GM21381 (cell line): ENCODE results near the gene GLG1.
A peak's percentile ranks its signal among the peaks of the same experiment; 100 is the strongest.
"Not testable (repeated sequence)": the region's sequence is repeated elsewhere in the genome, so short reads cannot be mapped to it uniquely, and the experiment has no call there.

Experiments used
- ATAC-seq: cut with Tn5 transposase; IDR thresholded peaks from one replicate; pipeline ENCODE4 v1.9.1; 2021; ENCODE audit warnings: mild to moderate bottlenecking, moderate library complexity; ENCODE audit not compliant: unreplicated experiment

The GLG1 gene

DNA sequence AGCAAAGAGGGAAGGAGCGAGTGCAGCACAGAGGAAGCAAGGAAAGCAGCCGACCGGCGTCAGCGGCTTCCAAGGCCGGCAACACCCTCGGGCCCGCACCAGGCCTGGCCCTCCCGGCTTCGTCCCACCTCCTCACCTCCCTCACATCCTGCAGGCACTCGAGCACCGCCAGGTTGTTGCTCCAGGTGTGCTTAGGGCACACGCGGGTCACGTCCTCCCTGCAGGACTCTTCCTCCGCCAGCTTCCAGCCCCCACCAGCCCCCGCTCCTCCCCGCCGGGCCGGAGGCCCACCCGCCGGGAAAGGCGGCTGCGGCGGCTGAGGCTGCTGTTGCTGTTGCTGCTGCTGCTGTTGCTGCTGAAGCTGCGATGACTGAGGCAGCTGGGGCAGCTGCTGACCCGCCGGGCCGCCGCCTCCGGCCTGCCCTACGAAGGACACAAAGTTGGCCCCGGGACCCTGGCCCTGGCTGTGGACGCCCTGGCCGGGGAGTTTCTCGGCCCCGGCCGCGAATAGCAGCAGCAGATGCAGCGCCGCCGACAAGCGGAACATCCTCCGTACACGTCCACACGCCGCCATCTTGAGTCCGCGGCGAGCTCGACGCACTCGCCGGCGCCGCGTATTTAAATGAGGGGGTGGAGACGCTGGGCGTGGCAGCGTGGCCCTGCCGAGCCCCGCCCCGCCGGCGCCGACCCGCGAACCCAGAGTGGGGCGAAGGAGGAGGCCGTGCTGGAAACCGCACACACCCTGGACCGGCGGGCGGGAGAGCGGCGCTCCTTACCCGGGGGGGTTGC is at the start of gene GLG1:
TSS of gene GLG1 (minus strand) at position 594 of the 789 bp plus-strand sequence. CDS start at position 574, 20 bp downstream.
- ATAC-seq = peak; percentile 96

DNA sequence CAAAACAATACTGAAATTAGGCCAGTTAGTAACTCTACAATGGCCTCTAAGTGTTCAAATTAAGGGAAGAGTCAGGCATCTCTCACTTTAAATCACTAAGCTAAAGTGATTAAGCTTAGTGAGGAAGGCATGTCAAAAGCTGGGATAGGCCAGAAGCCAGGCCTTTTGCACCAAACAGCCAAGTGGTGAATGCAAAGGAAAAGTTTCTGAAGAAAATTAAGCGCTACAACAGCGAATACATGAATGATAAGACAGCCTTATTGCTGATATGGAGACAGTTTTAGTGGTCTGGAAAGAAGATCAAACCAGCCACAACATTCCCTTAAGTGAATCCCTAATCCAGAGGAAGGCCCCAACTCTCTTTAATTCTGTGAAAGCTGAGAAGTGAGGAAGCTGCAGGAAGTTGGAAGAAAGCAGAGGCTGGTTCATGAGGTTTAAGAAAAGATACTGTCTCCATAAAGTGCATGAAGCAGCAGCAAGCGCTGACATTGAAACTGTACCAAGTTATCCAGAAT is 47.7 kb upstream of the GLG1 start:
- no peak for ATAC-seq

DNA sequence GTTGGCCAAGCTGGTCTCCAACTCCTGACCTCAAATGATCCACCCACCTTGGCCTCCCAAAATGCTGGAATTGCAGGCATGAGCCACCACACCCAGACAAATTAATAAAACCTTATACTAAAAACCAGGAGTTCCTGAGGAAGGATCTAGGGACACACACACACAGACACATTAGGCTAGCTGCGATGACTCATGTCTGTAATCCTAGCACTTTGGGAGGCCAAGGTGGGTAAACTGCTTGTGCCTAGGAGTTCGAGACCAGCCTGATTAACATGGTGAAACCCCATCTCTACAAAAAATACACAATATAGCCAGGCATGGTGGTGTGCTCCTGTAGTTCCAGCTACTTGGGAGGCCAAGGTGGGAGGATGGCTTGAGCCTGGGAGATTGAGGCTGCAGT is 46.0 kb upstream of the GLG1 start:
- not testable (repeated sequence) for ATAC-seq

DNA sequence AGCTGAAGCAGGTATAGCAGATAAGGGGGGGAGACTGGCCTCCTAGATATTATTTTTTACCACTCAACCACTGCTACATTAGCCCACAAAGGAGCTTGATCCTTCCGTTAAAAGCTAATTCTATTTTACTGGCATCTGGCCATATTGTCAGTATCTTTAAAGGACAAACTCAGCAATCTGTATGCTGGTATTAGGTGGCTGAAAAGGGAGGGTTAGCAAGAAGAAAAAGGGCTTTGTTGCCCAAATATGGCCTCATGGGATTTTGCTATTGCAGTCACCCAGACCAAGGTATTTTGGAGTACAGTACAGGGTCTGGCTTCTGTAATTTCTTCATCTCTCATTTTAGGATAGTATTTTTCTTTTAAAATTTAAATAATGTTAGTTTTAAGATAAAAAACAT is 45.3 kb upstream of the GLG1 start:
- no peak for ATAC-seq

DNA sequence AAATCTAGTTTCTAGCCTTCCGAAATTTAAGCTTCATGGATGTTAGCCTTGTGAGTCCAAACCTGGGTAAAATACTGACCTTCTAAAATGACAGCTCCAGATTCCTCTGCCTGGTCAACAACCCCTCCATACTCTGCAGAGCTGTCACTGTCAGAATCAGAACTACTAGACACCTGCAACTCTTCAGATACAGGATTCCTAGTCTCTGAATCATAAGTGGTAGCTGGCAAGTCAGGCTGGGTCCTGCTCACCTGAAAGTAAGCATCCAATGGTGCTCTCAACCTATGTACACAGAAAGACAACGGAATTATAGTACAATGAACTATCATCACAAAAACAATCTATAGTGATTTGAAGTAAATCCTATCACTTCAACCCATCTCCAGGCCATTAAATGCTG is 44.9 kb upstream of the GLG1 start:
- ATAC-seq = no peak

DNA sequence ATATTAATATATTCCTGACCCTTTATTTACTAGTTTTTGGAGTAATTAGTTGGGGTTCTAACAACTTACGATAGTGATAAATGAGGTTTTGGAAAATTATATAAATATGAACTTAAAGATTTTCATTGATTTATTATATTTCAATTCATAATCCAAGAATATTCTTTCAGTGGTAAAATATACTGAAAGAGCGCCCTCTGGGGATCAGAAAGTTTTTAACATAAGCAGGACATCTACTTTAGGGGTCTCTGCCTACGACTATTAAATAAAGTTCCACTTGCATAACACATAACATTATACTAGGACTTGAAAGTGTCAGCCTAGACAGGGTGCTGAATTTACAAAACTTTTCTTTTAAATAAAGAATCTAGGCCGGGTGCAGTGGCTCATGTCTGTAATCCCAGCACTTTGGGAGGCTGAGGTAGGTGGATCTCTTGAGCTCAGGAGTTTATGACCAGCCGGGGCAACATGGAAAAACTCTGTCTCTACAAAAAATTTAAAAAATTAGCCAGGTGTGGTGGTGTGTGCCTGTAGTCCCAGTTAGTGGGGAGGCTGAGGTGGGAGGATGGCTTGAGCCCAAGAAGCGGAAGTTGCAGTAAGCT is 44.2 kb upstream of the GLG1 start:
- ATAC-seq = no peak

DNA sequence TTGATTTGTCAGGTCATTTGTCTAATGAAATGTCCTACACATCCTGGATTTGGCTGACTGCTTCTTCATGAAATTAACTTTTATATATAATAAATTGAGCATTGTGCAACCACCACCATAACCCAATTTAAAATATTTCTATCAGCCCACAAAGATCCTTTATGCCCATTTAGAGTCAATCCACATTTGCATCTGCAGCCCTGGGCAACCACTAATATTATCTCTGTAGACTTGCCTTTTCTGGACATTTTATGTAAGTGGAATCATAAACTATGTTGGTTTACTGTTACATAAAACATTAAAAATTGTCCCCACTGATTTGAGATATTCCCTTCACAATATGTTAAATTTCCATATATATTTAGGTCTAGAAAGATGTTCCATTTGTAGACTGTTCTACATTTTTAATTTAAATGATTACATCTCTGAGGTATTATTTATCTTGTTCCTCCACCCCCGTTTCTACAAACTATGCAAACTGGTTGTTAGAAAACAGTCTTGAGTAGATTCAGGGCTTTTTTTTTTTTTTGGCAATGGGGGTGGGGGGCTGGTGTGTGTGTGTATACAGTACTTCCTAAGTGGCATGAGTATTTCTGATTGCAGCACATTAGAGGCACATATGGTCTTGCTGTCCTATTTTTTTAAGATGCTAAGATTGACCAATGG is 43.1 kb upstream of the GLG1 start:
- no peak for ATAC-seq

DNA sequence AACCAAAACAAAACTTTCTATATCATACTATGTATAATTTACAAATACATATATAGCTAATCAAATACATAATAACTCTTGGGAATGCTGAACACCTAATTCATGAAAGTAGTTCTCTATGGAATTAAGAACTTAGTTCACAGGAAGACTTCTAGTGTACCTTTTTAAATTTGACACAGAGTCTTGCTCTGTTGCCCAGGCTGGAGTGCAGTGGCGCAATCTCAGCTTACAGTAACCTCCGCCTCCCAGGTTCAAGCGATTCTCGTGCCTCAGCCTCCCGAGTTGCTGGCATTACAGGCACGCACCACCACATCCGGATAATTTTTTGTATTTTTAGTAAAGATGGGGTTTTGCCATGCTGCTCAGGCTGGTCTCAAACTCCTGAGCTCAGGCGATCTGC is 35.1 kb upstream of the GLG1 start:
- no peak for ATAC-seq

DNA sequence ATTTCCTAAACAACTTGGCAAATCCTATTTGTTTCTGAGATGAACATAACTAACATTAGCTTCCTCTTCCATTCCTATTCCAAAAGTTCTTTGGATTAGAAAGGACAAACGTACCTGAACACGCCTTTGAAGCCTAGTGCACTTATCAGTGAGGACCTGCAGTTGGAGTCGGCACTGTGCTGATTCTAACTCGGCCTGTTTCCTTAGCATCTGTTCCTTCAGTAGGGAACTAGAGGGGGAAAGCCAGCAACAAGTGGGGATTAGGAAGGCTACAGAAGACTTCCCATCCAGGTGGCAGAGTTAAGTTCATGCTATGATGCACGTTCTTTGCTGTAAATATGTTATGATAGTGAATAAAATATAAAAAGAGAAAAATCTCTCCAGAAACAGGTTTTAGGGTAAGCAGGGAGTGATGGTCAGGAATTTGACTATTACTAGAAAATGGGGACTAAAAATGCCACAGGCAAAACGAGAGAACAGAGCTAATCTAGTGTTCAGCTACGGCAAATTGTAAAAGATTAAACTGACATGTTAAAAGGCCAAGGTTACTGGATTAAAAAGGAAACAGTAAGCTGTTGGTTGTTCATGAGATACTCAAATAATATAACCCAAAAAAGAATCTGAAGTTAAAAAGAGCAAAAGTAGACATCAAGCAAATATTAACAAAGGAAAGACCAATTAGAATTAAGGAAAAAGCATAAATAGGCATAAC is 31.0 kb upstream of the GLG1 start:
- no peak for ATAC-seq

DNA sequence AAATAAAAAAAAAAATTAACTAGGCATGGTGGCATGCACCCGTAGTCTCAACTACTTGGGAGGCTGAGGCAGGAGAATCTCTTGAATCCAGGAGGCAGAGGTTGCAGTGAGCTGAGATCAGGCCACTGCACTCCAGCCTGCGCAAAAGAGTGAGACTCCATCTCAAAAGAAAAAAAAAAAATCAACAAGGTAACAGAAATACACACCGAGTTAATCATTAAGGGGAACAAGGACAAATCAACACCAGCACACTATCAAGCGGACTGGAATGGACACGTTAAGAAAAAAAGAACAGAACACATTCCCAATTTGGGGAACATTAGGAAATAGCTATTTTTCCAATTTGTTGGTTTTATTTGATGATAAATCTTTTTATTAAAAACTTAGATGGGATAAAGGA is 28.4 kb upstream of the GLG1 start:
- no peak for ATAC-seq

DNA sequence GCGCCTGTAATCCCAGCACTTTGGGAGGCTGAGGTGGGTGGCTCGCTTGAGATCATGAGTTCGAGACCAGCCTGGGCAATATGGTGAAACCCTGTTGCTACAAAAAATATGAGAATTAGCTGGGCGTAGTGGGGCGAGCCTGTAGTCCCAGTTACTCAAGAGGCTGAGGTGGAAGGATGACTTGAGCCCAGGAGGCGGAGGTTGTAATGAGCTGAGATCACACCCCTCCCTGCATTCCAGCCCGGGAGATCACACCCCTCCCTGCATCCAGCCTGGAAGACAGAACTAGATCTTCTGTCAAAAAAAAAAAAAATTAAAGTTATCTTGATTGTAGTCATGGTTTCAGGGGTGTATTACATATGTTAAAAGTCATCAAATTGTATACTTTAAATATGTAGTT is 26.8 kb upstream of the GLG1 start:
- ATAC-seq = no peak

DNA sequence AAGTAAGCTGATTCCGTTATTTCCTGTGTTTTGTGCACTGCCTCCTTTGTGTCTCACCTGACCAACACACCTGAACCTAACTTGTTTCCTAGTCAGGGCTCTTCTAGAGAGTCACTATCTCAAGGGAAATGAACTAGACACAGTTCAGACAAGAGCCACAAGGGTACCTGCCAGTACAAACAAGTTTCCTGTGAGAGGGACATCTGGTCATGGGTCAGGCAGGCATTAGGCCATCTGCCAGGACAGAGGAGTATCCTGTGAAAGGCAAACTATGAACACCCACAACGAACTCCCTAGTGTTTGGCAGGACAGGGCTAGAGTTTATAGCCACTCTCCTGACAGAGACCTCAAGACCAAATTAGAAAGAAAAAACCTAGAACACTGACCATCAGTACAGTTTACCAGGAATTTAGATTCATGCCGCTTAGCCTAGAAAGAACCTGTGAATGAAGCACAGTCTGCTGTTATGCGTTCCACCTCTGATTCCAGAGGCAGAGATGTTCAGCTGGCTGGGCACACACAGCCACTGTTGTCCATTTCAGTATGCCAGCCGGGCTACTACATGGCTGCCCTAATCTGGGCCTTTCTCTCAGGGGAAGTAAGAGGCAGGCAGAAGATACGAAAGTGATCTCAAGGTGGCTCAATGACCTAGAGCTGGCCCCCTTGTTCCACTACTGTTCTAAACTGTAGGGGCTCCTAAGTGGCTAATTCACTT is 20.7 kb upstream of the GLG1 start:
- ATAC-seq = no peak

DNA sequence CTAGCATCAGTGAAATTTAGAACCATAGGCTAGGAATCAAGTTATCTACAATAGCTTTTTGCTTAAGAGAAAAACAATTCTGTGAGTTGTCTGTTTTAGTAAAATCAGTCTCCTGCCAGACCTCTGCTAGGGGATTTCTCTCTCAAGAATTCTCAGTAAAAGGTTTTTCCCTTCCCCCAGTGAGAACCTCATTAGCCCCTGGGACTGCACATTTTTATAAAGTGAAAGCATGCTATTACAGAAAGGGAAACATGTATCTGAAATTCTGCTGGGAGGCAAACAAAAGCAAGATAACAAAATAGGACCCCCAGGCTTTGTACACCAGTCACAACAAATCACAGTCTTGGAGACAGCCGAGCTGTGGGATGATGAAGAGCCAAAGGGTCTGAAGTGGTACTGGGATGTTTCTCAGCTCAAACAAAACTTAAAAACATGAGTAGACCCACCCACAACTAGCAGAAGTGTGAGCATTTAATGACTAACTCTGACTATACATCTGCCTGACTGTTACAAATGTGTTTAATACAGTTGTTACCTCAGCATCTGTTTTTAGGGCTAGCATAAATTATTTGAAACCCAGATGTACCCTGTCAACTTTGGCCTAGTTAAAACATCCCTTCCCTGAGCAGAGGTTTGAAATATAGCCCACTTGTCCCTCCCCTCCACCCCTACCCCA is 20.0 kb upstream of the GLG1 start:
- peak; percentile 46 for ATAC-seq

DNA sequence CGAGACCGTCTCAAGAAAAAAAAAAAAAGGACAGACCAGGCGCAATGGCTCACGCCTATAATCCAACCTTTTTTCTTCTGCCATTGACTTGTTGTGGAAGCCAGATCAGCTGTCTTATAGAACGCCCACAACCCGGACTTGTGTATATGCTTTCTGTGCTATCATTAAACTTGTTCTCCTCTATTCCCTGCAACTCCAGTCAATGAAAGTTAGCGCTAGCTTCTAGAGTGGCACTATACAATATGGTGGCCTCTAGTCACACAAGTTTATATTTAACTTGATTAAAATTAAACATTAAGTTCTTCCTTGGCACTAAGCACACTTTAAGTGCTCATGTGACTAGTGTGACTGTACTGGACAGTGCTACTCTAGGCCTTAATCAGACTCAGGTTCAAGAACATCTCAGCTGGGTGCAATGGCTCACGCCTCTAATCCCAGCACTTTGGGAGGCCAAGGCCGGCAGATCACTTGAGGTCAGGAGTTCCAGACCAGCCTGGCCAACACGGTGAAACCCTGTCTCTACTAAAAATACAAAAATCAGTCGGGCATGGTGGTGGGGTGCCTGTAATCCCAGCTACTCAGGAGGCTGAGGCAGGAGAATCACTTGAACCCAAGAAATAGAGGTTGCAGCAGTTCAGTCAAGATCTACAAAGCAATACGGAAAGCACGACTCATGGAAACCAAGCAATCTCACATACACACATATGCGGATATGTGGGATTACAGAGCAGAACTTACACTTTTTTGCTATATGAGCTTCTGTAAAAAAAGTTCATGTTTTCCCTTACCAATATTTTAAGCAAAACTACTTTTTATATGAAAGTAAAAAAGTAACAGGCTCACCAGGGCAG is 18.8 kb upstream of the GLG1 start:
- no peak for ATAC-seq

DNA sequence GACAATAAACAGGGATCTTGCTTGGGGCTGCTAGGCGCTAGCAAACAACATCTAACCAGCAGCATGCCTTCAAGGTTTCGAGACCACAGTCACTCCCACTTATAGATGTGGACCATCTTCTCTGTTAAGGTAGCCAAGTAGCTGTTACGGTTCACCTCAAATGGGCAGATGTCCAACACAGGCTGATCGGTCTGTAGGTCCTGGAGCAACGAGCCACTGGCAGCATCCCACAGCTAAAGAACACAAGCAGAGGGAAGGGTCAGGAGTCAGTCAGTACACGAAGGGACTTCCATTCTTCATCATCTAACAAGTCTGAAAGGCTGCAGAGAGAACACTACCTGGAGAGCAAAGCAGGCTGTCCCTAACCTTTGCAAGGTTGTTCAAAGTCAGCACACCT is 16.9 kb upstream of the GLG1 start:
- no peak for ATAC-seq

DNA sequence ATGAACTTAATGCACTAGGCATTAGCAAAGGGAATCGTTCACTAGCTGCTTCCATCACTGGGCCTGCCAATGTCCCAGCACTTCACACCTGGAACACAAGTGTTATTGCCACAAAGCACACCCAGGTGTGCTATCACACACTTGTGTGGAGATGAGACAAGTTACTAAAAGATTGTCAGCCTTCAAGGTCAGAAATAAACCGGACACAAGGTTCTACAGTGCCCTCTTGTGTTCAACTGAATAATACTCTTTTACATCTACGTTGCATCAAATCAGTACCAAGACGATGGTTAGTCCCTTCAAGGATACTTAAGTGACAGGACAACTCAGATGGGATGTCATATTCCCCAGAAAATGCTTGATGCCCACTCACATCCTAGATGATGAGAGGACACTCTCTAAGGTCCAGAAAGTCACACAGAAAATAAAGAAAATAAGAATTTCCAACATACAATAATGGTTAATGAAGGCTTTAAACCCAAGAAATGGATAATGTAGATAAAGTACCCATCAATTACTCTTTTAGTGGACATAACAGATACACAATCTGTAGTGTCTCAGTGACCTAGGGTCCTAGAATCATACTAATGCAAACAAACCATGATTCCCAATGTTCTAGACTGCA is 16.4 kb upstream of the GLG1 start:
- no peak for ATAC-seq

DNA sequence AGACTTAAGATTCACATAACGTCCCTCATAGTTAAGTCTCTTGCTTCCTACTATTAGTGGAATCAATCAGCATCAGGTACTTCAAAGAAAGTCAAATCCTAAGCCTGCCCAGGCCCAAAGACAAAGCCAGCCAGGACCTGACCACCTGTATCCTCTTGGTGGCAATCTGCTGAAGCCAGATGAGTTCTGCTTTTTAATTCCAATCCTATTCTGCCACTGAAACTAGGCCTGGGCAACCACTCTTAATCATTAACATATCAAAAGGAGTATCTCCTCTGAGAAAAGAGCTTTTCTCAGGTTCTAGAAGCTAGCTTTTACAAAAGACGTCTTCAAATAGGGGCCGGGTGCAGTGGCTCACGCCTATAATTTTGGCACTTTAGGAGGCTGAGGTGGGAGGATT is 15.1 kb upstream of the GLG1 start:
- no peak for ATAC-seq

DNA sequence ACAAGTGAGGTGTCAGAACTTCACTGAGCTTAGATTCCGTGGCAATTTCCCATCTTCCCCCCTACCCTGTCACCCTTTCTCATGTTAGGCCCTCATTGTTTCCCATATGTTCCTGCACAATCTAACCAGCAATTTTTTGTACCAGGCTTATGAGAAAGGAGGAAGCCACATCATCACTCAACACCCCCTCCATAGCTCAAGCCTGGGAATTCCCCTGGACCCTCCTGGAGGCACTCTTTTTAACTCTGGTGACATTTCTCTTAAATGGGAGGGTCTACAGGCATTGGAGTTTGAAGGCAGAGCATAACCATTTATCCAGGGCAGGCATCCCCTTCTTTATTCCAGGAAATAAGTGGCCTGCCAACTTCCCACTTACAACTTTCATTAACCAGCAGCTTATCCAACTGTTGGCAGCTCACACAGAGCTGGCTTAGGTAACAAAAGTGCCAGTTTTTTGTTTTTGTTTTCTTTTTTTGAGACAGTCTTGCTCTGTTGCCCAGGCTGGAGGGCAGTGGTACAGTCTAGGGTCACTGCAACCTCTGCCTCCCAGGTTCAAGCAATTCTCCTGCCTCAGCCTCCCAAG is 10.4 kb upstream of the GLG1 start:
- no peak for ATAC-seq
